Measurements from ENCODE around the gene TTYH3. TPM values are rescaled to one million over a fixed set of nuclear protein-coding genes. Genes with fewer than 3 reads are reported as not detected.

The TTYH3 gene
- total RNA-seq, 4 donors from 2014 or later: 14.0 to 26.3 (median 19.5) TPM

DNA sequence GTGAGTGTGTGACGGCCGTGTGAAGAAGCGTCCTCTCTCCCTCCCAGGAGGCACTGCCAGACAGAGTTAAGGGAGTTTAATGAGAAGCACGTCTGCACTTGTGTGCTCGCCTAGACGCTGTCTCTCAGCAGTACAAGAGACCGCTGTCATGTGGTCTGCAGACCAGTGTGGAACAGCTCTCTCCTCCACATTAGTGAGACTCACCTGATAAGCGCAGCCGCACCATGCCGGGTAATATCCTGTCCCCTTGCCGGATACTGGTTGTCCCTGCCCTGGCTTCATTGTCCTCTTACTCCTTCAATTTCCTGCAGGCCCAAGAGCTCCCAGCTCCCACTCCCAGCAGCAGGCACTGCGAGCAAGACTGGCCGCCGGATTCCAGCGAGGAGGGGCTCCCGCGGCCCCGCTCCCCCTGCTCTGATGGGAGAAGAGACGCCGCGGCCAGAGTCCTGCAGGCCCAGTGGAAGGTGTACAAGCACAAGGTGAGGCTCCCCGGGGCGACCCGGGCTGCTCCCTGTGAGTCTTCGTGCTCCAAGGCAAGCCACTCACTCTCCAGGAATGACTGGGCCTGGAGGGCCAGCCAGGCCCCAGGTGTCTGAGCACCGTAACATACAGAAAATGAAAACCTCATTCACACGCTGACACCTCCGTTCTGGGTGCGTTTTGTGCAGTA, 33.5 kb upstream of the TTYH3 start:
- H3K27me3 ChIP-seq: no peaks in the 10 kb centered on the region
- H3K4me1 ChIP-seq: peaks cover 5% of the 10 kb centered on the region
- no peak overlapping the region for H3K4me3 ChIP-seq
- H3K27ac ChIP-seq: no peak overlapping the region
- DNase-seq (ENCODE audit: low spot score in 2 of 2): no peak
- WGBS: 83% methylated on average over 29 of the region's 29 CpGs
- no peaks in the 10 kb centered on the region for H3K9me3 ChIP-seq
- peaks cover 65% of the 10 kb centered on the region for H3K36me3 ChIP-seq
- TF ChIP-seq POLR2A (IDR thresholded peaks at IDR 0.05): no peak
- no peak for TF ChIP-seq POLR2AphosphoS5 (IDR thresholded peaks at IDR 0.05)
- no peak for TF ChIP-seq EP300 (IDR thresholded peaks at IDR 0.05)
- TF ChIP-seq, protein P1, sequence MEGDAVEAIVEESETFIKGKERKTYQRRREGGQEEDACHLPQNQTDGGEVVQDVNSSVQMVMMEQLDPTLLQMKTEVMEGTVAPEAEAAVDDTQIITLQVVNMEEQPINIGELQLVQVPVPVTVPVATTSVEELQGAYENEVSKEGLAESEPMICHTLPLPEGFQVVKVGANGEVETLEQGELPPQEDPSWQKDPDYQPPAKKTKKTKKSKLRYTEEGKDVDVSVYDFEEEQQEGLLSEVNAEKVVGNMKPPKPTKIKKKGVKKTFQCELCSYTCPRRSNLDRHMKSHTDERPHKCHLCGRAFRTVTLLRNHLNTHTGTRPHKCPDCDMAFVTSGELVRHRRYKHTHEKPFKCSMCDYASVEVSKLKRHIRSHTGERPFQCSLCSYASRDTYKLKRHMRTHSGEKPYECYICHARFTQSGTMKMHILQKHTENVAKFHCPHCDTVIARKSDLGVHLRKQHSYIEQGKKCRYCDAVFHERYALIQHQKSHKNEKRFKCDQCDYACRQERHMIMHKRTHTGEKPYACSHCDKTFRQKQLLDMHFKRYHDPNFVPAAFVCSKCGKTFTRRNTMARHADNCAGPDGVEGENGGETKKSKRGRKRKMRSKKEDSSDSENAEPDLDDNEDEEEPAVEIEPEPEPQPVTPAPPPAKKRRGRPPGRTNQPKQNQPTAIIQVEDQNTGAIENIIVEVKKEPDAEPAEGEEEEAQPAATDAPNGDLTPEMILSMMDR (IDR thresholded peaks at IDR 0.05): no peak

DNA sequence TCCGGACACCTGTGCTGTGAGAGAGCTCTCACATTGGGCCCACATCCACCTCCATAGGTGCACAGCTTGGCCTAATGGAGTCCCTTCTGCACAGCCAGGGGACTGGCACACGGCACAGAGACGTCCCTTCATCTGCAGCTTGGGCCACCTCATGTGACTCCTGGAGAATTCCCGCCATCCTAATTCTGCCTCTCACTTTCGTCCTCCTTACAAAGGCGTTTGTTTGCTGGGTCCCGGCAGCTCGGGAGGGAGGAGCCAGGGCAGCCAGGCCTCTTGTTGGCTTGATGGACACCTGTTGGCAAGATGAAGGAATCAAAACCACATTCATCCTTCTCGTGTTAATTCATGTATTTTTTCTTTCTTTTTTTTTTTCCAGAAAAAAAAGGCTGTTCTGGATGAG, 30.7 kb upstream of the TTYH3 start:
- Histone ChIP-seq H3K4me3 (no peak overlapping the region), H3K27me3 (no peaks in the 10 kb centered on the region), H3K9me3 (no peaks in the 10 kb centered on the region), H3K27ac (no peak overlapping the region), H3K36me3 (peaks cover 42% of the 10 kb centered on the region), H3K4me1 (peaks cover 5% of the 10 kb centered on the region)
- DNase-seq (ENCODE audit: low spot score in 2 of 2): no peak
- 84% methylated on average over 8 of the region's 9 CpGs for WGBS
- TF ChIP-seq POLR2AphosphoS5 (IDR thresholded peaks at IDR 0.05): no peak
- TF ChIP-seq POLR2A (IDR thresholded peaks at IDR 0.05): no peak
- no peak for TF ChIP-seq EP300 (IDR thresholded peaks at IDR 0.05)
- TF ChIP-seq, protein P1 (IDR thresholded peaks at IDR 0.05): no peak

DNA sequence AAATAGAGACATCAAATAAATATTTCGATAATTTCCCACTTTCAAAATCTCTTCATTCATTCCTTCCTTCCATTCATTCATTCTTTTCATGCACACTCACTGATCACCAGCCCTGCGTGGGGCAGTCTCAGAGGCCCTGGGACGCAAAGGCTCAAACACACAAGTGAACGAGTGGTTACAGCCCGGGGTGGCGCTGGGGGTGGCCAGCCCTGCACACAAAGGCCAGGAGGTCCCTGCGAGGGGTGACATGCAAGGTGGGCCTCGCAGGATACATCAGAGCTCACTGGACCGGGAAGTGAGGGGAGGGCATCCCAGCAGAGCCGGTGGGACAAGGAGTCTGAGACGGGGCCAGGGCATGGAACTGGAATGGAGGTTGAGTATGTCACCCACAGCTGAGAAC, 29.9 kb upstream of the TTYH3 start:
- Histone ChIP-seq H3K9me3 (no peaks in the 10 kb centered on the region), H3K4me1 (peaks cover 12% of the 10 kb centered on the region), H3K36me3 (peaks cover 38% of the 10 kb centered on the region), H3K27me3 (no peaks in the 10 kb centered on the region), H3K4me3 (no peak overlapping the region), H3K27ac (no peak overlapping the region)
- DNase-seq (ENCODE audit: low spot score in 2 of 2): no peak
- TF ChIP-seq POLR2AphosphoS5 (IDR thresholded peaks at IDR 0.05) (no peak), POLR2A (IDR thresholded peaks at IDR 0.05) (no peak), EP300 (IDR thresholded peaks at IDR 0.05) (no peak)
- TF ChIP-seq, protein P1 (IDR thresholded peaks at IDR 0.05): no peak
- 96% methylated on average over 11 of the region's 11 CpGs for WGBS

DNA sequence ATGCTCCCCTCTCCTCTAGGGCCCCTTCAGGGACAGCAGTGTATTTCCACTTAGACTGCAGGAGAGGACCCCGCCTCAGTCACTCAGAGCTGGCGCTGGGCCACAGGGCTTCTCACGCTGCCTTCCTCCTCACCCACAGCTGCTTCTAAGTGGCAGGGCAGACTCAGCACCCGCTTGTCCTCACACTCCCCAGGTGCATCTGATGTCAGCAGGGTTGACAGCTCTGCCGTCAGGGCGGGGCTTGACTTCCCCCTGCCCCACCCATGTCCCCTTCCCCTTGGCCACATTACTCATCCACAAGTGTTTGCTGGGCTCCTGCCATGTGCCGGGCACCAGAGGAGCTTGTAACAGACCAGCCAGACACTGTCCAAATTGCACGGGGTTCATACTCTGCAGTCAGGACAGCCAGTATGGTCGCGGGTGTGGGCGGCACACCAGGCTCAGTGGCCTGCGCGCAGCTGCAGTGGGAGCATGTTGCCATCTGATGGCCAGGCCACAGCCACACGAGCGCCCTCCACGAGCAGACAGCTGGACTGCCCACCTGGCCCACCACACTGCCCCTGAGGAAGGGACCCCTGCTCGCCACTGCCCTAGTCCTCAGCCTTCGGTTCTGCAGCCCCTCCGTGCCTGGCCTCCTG, 29.3 kb upstream of the TTYH3 start:
- Histone ChIP-seq H3K27me3 (no peaks in the 10 kb centered on the region), H3K4me1 (peaks cover 17% of the 10 kb centered on the region), H3K36me3 (peaks cover 32% of the 10 kb centered on the region), H3K27ac (no peak overlapping the region), H3K4me3 (no peak overlapping the region), H3K9me3 (no peaks in the 10 kb centered on the region)
- WGBS: 86% methylated on average over 6 of the region's 19 CpGs
- TF ChIP-seq EP300 (IDR thresholded peaks at IDR 0.05) (no peak), POLR2A (IDR thresholded peaks at IDR 0.05) (no peak), POLR2AphosphoS5 (IDR thresholded peaks at IDR 0.05) (no peak)
- TF ChIP-seq, protein P1 (IDR thresholded peaks at IDR 0.05): no peak
- DNase-seq (ENCODE audit: low spot score in 2 of 2): no peak

All from suprapubic skin (tissue), 4 donors.